PC-9 (cell line): ENCODE measurements around the gene CRYGD. TPM values are rescaled to one million over a fixed set of nuclear protein-coding genes. Genes with fewer than 3 reads are reported as not detected.

Experiments used
- BruUV-seq: library from RNA; stranded (reverse); fragments of 400-500 nt; replicated peaks from 2 replicates; lab custom pipeline; 2021; lab: Mats Ljungman, UMichigan
- CTCF ChIA-PET: fragments of 300-600 bp; sonication (Branson Sonifier 250); formaldehyde crosslinking; loops from one replicate; lab custom pipeline; 2022; ENCODE audit warnings: antibody characterized with exemption; lab: Charles Lee
- POLR2A ChIA-PET: fragments of 300-600 bp; sonication (Branson Sonifier 250); formaldehyde crosslinking; loops from one replicate; lab custom pipeline; 2022; ENCODE audit warnings: antibody characterized with exemption; ENCODE audit not compliant: unreplicated experiment; lab: Charles Lee
- DNase-seq, 2 experiments: peaks; one replicate each; pipeline versions ENCODE4 v3.0.0 to v3.0.0-alpha.2; 2015 to 2022; ENCODE audit warnings: mixed read lengths in 1 of 2
- H2AFZ ChIP-seq: fragments of 200-600 bp; sonication (generic); 2 replicates; pipeline ENCODE4 v1.8.1; 2017; ENCODE audit warnings: antibody characterized with exemption
- H3F3A ChIP-seq: fragments of 200-600 bp; sonication (generic); 2 replicates; pipeline ENCODE4 v1.8.1; 2017; ENCODE audit warnings: antibody characterized with exemption, mild to moderate bottlenecking, low read depth; ENCODE audit not compliant: insufficient read depth
- H3K27ac ChIP-seq: fragments of 200-600 bp; sonication (generic); 2 replicates; pipeline ENCODE4 v1.6.1; 2016; ENCODE audit warnings: mixed run types
- H3K27me3 ChIP-seq: fragments of 200-600 bp; sonication (generic); 2 replicates; pipeline ENCODE4 v1.6.1; 2016; ENCODE audit warnings: low read depth, mixed run types; ENCODE audit not compliant: insufficient read depth
- H3K36me3 ChIP-seq: fragments of 200-600 bp; sonication (generic); 2 replicates; pipeline ENCODE4 v1.6.1; 2016; ENCODE audit warnings: low read depth, mixed run types
- H3K4me1 ChIP-seq: fragments of 200-600 bp; sonication (generic); replicated peaks from 2 replicates; pipeline ENCODE4 v1.6.1; 2016; ENCODE audit warnings: mixed run types; ENCODE audit not compliant: insufficient read depth
- H3K4me2 ChIP-seq: fragments of 200-600 bp; sonication (generic); 2 replicates; pipeline ENCODE4 v1.6.1; 2017; ENCODE audit warnings: mixed run types
- H3K4me3 ChIP-seq: fragments of 200-600 bp; sonication (generic); 2 replicates; pipeline ENCODE4 v1.6.1; 2016; ENCODE audit warnings: mixed run types
- H3K79me2 ChIP-seq: fragments of 200-600 bp; sonication (generic); 2 replicates; pipeline ENCODE4 v1.6.1; 2017; ENCODE audit warnings: low read depth, mixed run types
- H3K9me2 ChIP-seq: fragments of 200-600 bp; sonication (generic); 2 replicates; pipeline ENCODE4 v1.8.1; 2017; ENCODE audit warnings: mild to moderate bottlenecking; ENCODE audit not compliant: insufficient read depth
- H3K9me3 ChIP-seq: fragments of 200-600 bp; sonication (generic); 2 replicates; pipeline ENCODE4 v1.8.1; 2016; ENCODE audit warnings: low read depth; ENCODE audit not compliant: insufficient read depth
- H4K20me1 ChIP-seq: fragments of 200-600 bp; sonication (generic); 2 replicates; pipeline ENCODE4 v1.8.1; 2017; ENCODE audit not compliant: insufficient read depth
- EZH2 ChIP-seq: fragments of 200-600 bp; sonication (generic); IDR thresholded peaks from 2 replicates; pipeline ENCODE4 v1.8.0; 2017; ENCODE audit warnings: antibody characterized with exemption, low read depth
- intact Hi-C: fragments of 100-400 bp; cut with micrococcal nuclease; formaldehyde crosslinking; loops from one replicate; pipeline ENCODE4 v1.10.0; 2022; ENCODE audit not compliant: unreplicated experiment
- total RNA-seq: library from RNA; stranded (reverse); gene quantifications from 2 replicates; pipeline ENCODE4 v1.2.3, GENCODE V29; 2021
- TF ChIP-seq, protein P1 (sequence below): fragments of 200-600 bp; sonication (generic); conservative IDR thresholded peaks from 2 replicates; pipeline ENCODE4 v1.6.1; 2017; ENCODE audit warnings: mixed run types, antibody characterized with exemption, mild to moderate bottlenecking, moderate library complexity

Gene CRYGD
- total RNA-seq, 1 experiment from 2014 or later = not detected

DNA sequence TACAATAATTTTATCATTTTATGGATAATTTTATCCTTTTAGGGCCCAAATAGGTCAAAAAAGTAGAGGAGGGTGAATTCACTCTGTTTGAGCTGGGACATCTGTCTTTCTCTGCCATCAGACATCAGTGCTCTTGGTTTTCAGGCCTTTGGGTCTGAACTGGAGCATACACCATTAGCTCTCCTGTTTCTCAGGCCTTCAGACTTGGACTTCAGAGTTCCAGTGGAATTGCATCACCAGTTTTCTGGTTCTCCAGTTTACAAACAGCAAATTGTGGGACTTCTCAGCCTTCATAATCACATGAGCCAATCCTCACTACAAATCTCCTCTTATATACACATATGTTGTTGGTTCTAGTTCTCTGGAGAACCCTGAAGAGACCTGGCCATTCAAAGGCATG, 33.9 kb downstream of the CRYGD start:
- intact Hi-C loops = no loop called here
- CTCF ChIA-PET = no interaction called here
- H3F3A ChIP-seq = no peaks in the 10 kb centered on the region

DNA sequence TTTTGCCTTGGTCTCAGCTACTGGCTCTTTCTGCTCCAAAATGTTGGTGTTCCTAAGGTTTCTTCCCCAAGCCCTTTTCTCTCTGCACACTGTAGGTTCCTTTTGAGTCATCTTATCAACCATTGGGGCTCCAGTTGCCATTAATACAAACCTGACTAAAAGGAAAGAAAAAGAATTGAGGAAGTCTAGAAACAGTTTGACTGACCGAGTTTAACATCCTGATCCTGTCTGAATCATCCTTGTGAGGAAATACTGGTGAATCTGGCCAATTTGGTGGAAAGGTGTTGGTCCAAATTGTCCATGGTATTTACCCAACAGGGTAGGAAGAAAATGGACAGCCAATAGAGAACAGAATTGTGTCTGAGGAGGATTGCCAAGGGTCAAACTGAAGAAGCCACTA, 38.3 kb downstream of the CRYGD start:
- ChIA-PET CTCF (no interaction called here), POLR2A (no interaction called here)
- H3K79me2 ChIP-seq = no peaks in the 10 kb centered on the region
- TF ChIP-seq, protein P1, sequence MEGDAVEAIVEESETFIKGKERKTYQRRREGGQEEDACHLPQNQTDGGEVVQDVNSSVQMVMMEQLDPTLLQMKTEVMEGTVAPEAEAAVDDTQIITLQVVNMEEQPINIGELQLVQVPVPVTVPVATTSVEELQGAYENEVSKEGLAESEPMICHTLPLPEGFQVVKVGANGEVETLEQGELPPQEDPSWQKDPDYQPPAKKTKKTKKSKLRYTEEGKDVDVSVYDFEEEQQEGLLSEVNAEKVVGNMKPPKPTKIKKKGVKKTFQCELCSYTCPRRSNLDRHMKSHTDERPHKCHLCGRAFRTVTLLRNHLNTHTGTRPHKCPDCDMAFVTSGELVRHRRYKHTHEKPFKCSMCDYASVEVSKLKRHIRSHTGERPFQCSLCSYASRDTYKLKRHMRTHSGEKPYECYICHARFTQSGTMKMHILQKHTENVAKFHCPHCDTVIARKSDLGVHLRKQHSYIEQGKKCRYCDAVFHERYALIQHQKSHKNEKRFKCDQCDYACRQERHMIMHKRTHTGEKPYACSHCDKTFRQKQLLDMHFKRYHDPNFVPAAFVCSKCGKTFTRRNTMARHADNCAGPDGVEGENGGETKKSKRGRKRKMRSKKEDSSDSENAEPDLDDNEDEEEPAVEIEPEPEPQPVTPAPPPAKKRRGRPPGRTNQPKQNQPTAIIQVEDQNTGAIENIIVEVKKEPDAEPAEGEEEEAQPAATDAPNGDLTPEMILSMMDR = no peak
- no peak for TF ChIP-seq EZH2
- H3K4me3 ChIP-seq = no peak overlapping the region; the same call in 1 of the 2 replicates
- DNase-seq = no peak
- H4K20me1 ChIP-seq = no peaks in the 10 kb centered on the region
- no peak overlapping the region for H3K4me2 ChIP-seq
- H3F3A ChIP-seq = no peaks in the 10 kb centered on the region
- no peaks in the 10 kb centered on the region for H3K4me1 ChIP-seq
- no peaks in the 10 kb centered on the region for H3K9me2 ChIP-seq
- no peaks in the 10 kb centered on the region for H3K36me3 ChIP-seq
- no peaks in the 10 kb centered on the region for H3K9me3 ChIP-seq
- BruUV-seq = no TSS peak
- H3K27ac ChIP-seq = no peak overlapping the region
- H3K27me3 ChIP-seq = no peaks in the 10 kb centered on the region
- H2AFZ ChIP-seq = no peak overlapping the region
- intact Hi-C loops = no loop called here

More for the DNA sequence above, 33.9 kb downstream of the CRYGD start:
- POLR2A ChIA-PET = interaction anchor here (0.5 kb wide), 1 partner anchor 603 kb away, joined by 3 read pairs; no protein-coding TSS in a partner anchor
- Histone ChIP-seq H3K4me1 (no peaks in the 10 kb centered on the region), H3K36me3 (no peaks in the 10 kb centered on the region), H3K4me2 (no peak overlapping the region), H3K79me2 (no peaks in the 10 kb centered on the region), H4K20me1 (no peaks in the 10 kb centered on the region), H2AFZ (no peak overlapping the region), H3K9me3 (no peaks in the 10 kb centered on the region), H3K4me3 (no peak overlapping the region), H3K27me3 (no peaks in the 10 kb centered on the region), H3K27ac (no peak overlapping the region), H3K9me2 (no peaks in the 10 kb centered on the region)
- no peak for DNase-seq
- no TSS peak for BruUV-seq
- TF ChIP-seq EZH2 = no peak
- TF ChIP-seq, protein P1 = no peak

DNA sequence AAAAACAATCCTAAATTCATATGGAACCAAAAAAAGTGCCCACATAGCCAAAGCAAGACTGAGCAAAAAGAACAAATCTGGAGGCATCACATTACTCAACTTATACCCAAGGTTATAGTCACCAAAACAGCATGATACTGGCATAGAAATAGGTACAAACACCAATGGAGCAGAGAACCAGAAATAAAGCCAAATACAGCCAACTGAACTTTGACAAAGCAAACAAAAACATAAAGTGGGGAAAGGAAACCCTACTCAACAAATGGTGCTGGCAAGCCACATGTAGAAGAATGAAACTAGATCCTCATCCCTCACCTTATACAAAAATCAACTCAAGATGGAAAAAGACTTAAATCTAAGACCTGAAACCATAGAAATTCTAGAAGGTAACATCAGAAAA, 40.5 kb downstream of the CRYGD start:
- Histone ChIP-seq H3K4me2 (no peak overlapping the region), H3F3A (no peaks in the 10 kb centered on the region), H3K79me2 (no peaks in the 10 kb centered on the region), H3K4me1 (no peaks in the 10 kb centered on the region), H3K9me2 (no peaks in the 10 kb centered on the region), H3K27ac (no peak overlapping the region), H3K36me3 (no peaks in the 10 kb centered on the region), H3K27me3 (no peaks in the 10 kb centered on the region), H2AFZ (no peak overlapping the region), H3K9me3 (no peaks in the 10 kb centered on the region), H3K4me3 (no peak overlapping the region), H4K20me1 (no peaks in the 10 kb centered on the region)
- ChIA-PET CTCF (no interaction called here), POLR2A (no interaction called here)
- TF ChIP-seq EZH2 = no peak
- TF ChIP-seq, protein P1 = no peak
- no TSS peak for BruUV-seq
- no peak for DNase-seq
- intact Hi-C loops = no loop called here
